ENCODE data around the gene TESK2. TPM values are rescaled to one million over a fixed set of nuclear protein-coding genes. Genes with fewer than 3 reads are reported as not detected.

The TESK2 gene
- total RNA-seq, 2 donors from 2014 or later, result 2.8 to 3.5 TPM

DNA sequence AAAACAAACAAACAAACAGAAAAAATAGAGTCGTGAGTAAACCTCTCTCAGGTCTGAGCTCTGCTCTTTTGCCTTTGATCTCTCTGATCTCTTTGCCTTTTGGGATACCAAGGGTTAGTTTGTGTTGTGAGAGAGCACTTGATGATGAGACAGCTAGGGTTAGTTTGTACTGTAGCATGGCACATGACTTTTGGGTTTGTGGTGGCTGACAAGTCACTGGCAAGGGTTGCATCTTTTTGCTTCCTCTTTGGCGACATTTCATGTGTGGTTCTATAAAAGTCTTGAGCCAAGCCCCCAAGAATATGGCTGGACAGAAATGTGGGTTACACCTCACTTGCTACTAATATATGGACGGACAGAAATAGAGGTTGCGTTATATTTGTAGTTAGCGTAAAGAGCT is 60.5 kb downstream of the TESK2 start:
- no peak for DNase-seq (ENCODE audit: low spot score)
- peaks cover 0 to 8% of the 10 kb centered on the region in 2 donors for H3K4me1 ChIP-seq
- no peak overlapping the region for H3K4me3 ChIP-seq
- H3K27ac ChIP-seq, result no peak overlapping the region
- TF ChIP-seq CTCF (IDR thresholded peaks at IDR 0.05), result no peak
- no peaks in the 10 kb centered on the region for H3K27me3 ChIP-seq
- no peaks in the 10 kb centered on the region for H3K36me3 ChIP-seq
- no peaks in the 10 kb centered on the region for H3K9me3 ChIP-seq

DNA sequence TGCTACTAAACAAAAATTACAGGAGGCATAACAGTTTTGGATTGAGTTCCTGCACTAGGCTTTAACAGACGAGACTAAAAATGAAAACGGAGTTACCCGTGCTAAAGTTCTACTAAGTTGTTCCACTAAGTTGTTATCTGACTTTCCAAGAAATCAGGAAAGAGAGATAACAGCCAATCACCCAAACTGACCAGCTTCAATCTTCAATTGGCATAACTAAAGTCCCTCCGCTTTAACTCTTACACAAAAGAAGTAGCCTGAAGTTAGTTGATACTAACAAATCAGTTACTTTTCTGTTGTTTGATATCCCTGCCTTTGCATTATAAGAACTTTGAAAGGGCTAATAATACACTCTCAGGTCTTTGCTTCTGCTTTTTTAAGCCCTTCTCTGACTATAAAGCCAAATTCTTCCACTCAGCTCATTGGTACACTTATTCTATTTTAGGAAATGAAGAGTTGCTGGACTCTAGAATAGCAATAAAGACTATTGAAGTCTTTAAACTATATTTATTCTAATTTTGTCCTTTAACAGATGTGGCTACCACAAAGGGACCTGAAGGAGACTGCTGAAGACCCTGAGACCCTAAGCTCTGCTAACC is 61.3 kb downstream of the TESK2 start:
- H3K27me3 ChIP-seq, result no peaks in the 10 kb centered on the region
- no peaks in the 10 kb centered on the region for H3K36me3 ChIP-seq
- no peak for TF ChIP-seq CTCF (IDR thresholded peaks at IDR 0.05)
- H3K9me3 ChIP-seq, result no peaks in the 10 kb centered on the region
- no peak for DNase-seq (ENCODE audit: low spot score)
- H3K4me3 ChIP-seq, result no peak overlapping the region
- H3K4me1 ChIP-seq, result peaks cover 0 to 8% of the 10 kb centered on the region in 2 donors
- no peak overlapping the region for H3K27ac ChIP-seq

DNA sequence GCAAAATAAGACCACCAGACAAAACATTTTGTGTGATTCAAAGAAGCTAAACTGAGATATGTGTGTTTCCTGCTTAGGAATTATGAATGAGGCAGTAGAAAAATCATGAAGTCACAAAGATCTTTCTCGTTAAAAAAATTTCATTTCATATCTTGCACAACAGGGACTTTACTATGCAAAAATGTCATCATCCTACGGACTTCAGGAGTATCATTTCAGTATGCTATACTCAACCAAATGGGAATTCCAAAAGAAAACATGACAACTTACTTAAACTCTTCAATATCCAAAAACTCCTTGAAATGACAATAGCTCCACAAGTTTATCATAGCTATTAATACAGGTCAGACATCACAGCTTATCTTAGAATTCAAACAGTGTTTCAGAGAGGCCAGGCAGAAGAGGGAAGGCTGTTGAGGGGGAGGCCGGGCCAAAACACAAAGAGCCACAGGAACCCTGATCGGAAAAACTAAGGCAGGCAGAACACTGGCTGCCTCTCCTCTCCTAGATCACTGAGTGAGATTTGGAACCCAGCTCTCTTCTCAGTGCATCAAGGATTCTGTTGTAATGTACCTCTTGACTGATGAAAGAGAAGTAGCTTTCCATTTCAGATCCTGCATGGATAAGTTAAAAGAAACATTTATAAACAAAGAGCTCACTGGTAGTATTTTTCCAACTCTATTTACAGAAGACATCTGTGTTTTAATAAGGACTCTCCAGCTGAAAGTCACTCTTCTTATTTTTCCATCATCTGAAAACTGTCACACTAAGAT is 66.9 kb downstream of the TESK2 start:
- Histone ChIP-seq H3K27ac (no peak overlapping the region), H3K4me3 (no peak overlapping the region), H3K27me3 (no peaks in the 10 kb centered on the region), H3K36me3 (no peaks in the 10 kb centered on the region), H3K4me1 (no peaks in the 10 kb centered on the region), H3K9me3 (no peaks in the 10 kb centered on the region)
- no peak for DNase-seq (ENCODE audit: low spot score)
- no peak for TF ChIP-seq CTCF (IDR thresholded peaks at IDR 0.05)

GRCh38 chr1:45421935-45422334 is 69.0 kb downstream of the TESK2 start:
- no peak for DNase-seq (ENCODE audit: low spot score)
- TF ChIP-seq CTCF (IDR thresholded peaks at IDR 0.05), result no peak
- no peak overlapping the region for H3K4me3 ChIP-seq
- no peaks in the 10 kb centered on the region for H3K27me3 ChIP-seq
- H3K9me3 ChIP-seq, result no peaks in the 10 kb centered on the region
- no peaks in the 10 kb centered on the region for H3K36me3 ChIP-seq
- H3K27ac ChIP-seq, result no peak overlapping the region
- H3K4me1 ChIP-seq, result no peaks in the 10 kb centered on the region

DNA sequence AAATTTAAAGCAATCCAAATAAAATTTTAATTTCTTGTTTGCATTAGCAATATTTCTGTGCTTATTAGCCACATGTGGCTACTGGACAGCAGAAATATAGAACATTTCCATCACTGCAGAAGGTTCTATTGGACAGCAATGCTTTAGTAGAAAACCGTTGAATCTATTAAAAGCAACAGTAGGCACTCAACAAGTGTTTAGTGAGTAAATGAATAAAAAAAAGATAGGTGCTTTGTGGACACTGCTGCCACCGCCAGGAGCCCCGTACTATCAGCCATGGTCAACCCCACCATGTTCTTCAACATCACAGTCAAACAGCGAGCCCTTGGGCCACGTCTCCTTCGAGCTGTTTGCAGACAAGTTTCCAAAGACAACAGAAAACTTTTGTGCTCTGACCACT is 76.2 kb downstream of the TESK2 start:
- Histone ChIP-seq H3K9me3 (no peaks in the 10 kb centered on the region), H3K27me3 (no peaks in the 10 kb centered on the region), H3K4me3 (no peak overlapping the region), H3K4me1 (no peaks in the 10 kb centered on the region), H3K27ac (no peak overlapping the region), H3K36me3 (no peaks in the 10 kb centered on the region)
- no peak for TF ChIP-seq CTCF (IDR thresholded peaks at IDR 0.05)
- DNase-seq (ENCODE audit: low spot score), result no peak

Data from right atrium auricular region (tissue), 2 donors.